HTR-8/SVneo (cell line): ENCODE data around the gene MKNK2.
A peak's percentile ranks its signal among the peaks of the same experiment; 100 is the strongest.
"Not testable (repeated sequence)": the region's sequence is repeated elsewhere in the genome, so short reads cannot be mapped to it uniquely, and the experiment has no call there.

Experiments
- DNase-seq: peaks from one replicate; pipeline ENCODE4 v3.0.0; 2011; ENCODE audit warnings: low spot score, mixed read lengths; ENCODE audit not compliant: insufficient read length
- FAIRE-seq: peaks from 2 replicates; lab custom pipeline; 2011; peaks lifted over from hg19 to GRCh38; lab: Jason Lieb, UNC

MKNK2 gene

GRCh38 chr19:2034729-2035589 is 16.1 kb downstream of the MKNK2 start:
- FAIRE-seq (no peak), DNase-seq (no peak)

- DNase-seq, FAIRE-seq: not testable (repeated sequence)
These were observed 16.8 kb downstream of the MKNK2 start for GRCh38 chr19:2034253-2034652.

GRCh38 chr19:2033825-2034159 is 17.3 kb downstream of the MKNK2 start:
- FAIRE-seq, result no peak
- DNase-seq, result no peak

- DNase-seq, result no peak
These were observed 17.8 kb downstream of the MKNK2 start for GRCh38 chr19:2033115-2033824.

GRCh38 chr19:2032296-2032941 is 18.6 kb downstream of the MKNK2 start:
- DNase-seq, result peak; percentile 88

More at GRCh38 chr19:2033115-2033824, 17.8 kb downstream of the MKNK2 start:
- no peak for FAIRE-seq

GRCh38 chr19:2027361-2027760 is 23.7 kb downstream of the MKNK2 start:
- DNase-seq, result no peak
- FAIRE-seq, result no peak

More at GRCh38 chr19:2032296-2032941, 18.6 kb downstream of the MKNK2 start:
- peak; percentile 67 for FAIRE-seq

GRCh38 chr19:2026770-2027169 is 24.3 kb downstream of the MKNK2 start:
- no peak for FAIRE-seq
- DNase-seq, result no peak

GRCh38 chr19:2022289-2022688 is 28.8 kb downstream of the MKNK2 start:
- DNase-seq (no peak), FAIRE-seq (no peak)

- no peak for DNase-seq
- FAIRE-seq, result no peak
These were observed 29.4 kb downstream of the MKNK2 start for GRCh38 chr19:2021453-2022140.

- FAIRE-seq, result no peak
These were observed 32.3 kb downstream of the MKNK2 start for GRCh38 chr19:2018752-2019151.

GRCh38 chr19:2016041-2016807 is 34.8 kb downstream of the MKNK2 start:
- DNase-seq (peak; percentile 85), FAIRE-seq (no peak)

More at GRCh38 chr19:2018752-2019151, 32.3 kb downstream of the MKNK2 start:
- DNase-seq, result no peak

- DNase-seq (no peak), FAIRE-seq (no peak)
These were observed 35.5 kb downstream of the MKNK2 start, which contains the start of gene BTBD2 for GRCh38 chr19:2015608-2015950. TSS of gene BTBD2 (minus strand) at chr19:2015714. CDS start at chr19:2015703, 11 bp downstream.

GRCh38 chr19:2014731-2015607 is 36.1 kb downstream of the MKNK2 start:
- DNase-seq, result peak; percentile 37
- no peak for FAIRE-seq

- no peak for DNase-seq
- FAIRE-seq, result no peak
These were observed 36.9 kb downstream of the MKNK2 start for GRCh38 chr19:2014131-2014571.

GRCh38 chr19:2013683-2013961 is 37.4 kb downstream of the MKNK2 start:
- FAIRE-seq (no peak), DNase-seq (no peak)

GRCh38 chr19:2012941-2013682 is 37.9 kb downstream of the MKNK2 start:
- DNase-seq, result no peak
- FAIRE-seq, result no peak

- no peak for DNase-seq
- FAIRE-seq, result no peak
These were observed 39.9 kb downstream of the MKNK2 start for GRCh38 chr19:2011169-2011568.

GRCh38 chr19:2010135-2010668 is 40.8 kb downstream of the MKNK2 start:
- FAIRE-seq, result no peak
- no peak for DNase-seq
